Activated naive CD8-positive, alpha-beta T cell treated with anti-CD3 and anti-CD28 coated beads, Interleukin-2, amount 50 U/mL, for 16 hours (primary cell): Measurements from ENCODE around the gene CDK11A.
"Not testable (repeated sequence)": the region's sequence is repeated elsewhere in the genome, so short reads cannot be mapped to it uniquely, and the experiment has no call there.

Experiments
- DNase-seq: peaks from one replicate; pipeline ENCODE4 v3.0.0-alpha.2; 2020; ENCODE audit warnings: low read depth, low spot score

Gene CDK11A

DNA sequence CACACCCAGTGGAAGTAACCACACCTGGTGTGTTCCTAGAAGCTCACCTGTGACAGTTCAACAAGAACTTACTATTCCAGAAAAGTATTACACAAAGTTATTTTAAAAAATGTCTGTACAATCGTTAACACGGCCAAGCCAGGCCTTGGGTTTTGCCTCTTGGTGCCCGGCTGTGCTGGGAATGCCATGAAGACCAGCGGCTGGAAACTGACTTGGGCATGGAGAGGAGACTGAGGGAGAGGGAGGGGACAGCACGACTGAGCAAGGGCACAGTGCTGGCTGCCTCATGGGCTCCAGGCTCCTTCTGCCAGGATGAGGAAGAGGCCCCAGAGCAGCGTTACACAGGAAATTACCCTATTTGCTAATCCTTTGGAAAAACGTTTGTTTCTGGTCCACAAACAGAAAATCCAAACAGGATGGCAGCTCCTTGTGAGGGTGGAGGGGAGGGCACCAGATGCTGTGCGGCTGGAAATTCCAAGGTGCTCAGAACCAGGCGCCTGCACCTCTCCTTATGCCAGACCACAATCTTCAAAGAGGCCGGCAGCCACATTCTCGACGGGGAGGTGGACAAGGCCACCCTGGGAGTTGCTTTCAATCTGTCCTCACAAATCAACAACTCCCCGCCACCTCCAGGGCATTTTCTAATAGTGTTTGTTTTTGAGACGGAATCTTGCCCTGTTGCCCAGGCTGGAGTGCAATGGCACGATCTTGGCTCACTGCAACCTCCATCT lies 61.2 kb downstream of the CDK11A start:
- DNase-seq = not testable (repeated sequence)

DNA sequence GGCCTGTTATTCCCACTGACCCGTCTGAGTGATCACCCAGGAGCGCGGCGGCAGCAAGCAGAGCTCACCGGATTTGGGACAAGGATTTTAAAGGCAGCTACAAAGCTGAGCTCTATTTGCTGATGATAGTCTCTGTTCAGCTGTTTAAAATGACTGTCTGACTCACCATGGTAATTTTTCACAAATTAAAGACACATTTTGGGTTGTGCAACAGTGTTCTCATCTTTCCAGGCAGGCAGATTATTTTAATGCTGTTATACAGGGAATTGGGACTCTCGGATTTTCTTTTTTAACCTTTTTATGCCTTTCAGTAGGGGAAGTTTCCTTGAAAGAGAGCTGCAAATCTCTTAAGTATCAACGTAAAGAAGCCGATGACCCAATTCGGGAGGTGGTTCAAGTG lies 61.8 kb downstream of the CDK11A start:
- not testable (repeated sequence) for DNase-seq

DNA sequence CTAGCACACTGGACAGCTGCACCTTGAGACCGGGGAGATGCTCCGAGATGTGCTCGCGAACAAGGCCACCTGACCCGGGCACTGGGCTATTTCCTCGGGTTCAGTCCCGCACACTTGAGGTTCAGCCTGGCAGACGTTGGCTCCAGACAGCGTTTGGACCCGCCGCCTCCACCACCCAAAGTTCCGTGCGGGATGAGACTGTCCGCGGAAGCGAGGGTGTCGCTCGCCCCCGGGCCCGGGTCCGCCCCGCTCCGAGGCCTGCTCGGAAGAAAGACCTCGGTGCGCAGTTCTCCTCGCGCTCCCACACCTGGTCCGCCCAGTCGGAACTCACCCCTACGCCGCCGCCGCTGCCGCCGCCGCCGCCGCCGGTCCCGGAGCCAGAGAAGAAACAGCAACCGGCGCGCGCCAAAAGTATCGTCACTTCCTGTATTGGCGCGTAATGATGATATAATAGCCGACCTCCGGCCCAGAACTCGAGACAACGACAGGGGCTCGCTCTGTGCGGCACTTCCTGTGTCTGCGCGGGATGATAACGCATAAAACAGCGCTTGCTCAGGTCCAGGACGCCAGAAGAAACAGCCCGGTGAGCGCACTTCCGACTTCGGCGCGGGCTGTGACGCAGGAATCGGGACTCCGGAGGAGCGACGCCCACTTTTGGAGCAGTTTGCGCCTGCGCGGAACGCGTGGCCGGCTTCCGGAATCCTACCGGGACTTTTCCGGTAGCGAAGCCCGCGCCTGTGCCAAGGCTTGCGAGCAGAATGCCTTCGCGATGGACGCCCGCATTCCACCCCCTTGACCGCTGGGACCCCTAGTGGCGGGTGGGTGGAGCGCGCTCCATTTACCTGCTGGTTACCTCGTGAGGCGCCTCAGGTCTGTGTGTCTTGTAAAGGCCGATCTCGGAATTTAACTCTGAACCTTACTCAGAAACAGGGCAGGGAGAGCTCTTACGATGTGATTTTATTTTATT lies 65.3 kb downstream of the CDK11A start, which contains the start of gene CDK11B:
TSS of gene CDK11B (minus strand) at position 422 of the 967 bp plus-strand sequence. CDS start 1,519 bp downstream, outside the sequence.
- DNase-seq = peak; percentile 98
